ENCODE results near the gene GPRIN2. TPM values are rescaled to one million over a fixed set of nuclear protein-coding genes. Genes with fewer than 3 reads are reported as not detected.

Gene GPRIN2
- total RNA-seq, 4 donors from 2014 or later = 0.46 to 0.50 TPM; not detected in 2

DNA sequence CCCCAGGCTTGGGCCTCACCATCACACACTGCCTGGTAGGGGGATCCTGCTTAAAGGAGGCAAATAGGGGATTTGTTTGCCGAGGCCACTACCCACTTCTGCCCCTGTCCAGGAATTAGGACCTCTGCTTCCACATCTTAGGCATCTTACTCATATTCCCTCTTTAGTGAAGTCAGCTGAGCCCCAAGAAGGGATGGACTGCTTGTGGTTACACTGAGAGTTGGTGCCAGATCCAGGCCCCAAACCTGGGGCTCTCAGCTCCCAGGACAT is 1.6 kb upstream of the GPRIN2 start:
- no peak for DNase-seq (ENCODE audit: low spot score)
- TF ChIP-seq, protein P1, sequence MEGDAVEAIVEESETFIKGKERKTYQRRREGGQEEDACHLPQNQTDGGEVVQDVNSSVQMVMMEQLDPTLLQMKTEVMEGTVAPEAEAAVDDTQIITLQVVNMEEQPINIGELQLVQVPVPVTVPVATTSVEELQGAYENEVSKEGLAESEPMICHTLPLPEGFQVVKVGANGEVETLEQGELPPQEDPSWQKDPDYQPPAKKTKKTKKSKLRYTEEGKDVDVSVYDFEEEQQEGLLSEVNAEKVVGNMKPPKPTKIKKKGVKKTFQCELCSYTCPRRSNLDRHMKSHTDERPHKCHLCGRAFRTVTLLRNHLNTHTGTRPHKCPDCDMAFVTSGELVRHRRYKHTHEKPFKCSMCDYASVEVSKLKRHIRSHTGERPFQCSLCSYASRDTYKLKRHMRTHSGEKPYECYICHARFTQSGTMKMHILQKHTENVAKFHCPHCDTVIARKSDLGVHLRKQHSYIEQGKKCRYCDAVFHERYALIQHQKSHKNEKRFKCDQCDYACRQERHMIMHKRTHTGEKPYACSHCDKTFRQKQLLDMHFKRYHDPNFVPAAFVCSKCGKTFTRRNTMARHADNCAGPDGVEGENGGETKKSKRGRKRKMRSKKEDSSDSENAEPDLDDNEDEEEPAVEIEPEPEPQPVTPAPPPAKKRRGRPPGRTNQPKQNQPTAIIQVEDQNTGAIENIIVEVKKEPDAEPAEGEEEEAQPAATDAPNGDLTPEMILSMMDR (IDR thresholded peaks at IDR 0.05) = no peak
- ATAC-seq (ENCODE audit: low FRiP score) = no peak

DNA sequence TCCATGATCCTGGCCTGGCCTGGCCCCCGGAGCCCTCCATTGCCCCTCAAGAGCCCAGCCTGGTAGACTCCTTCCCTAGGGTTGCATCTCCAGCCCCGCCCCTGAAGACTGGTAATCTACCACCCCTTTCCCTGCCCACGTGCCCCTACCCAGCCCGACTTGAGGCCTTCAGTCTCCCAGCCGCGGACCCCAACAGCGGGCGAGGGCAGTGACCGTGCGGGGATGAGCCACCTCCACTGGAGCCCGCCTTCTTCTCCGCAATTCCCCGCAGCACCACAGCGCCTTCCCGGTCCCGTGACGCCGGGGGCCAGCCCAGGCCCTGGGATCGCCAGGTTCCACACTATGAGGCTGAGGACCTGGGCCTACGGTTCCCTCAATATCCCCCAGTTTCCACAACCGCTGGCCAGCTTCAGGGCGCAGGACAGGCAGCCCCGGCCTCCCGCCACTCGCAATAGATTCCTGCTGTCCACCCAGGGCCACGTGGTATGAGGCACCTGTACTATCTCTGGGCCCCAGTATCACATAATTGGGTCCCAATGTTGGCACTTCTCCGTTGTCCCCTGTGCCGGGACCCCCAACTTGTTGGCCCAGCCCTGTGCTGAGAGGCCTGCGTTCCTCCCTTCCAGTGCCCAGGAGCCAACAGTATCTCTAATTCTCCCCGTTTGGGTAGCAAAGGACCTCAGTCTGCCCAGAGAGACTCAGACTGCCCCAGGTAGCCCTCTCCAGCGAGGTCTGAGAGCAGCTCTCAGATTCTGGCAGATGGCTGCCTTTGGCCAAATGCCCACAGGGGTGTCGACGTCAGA is 1.1 kb upstream of the GPRIN2 start:
- no peak for DNase-seq (ENCODE audit: low spot score)
- TF ChIP-seq, protein P1 (IDR thresholded peaks at IDR 0.05) = no peak
- ATAC-seq (ENCODE audit: low FRiP score) = no peak

DNA sequence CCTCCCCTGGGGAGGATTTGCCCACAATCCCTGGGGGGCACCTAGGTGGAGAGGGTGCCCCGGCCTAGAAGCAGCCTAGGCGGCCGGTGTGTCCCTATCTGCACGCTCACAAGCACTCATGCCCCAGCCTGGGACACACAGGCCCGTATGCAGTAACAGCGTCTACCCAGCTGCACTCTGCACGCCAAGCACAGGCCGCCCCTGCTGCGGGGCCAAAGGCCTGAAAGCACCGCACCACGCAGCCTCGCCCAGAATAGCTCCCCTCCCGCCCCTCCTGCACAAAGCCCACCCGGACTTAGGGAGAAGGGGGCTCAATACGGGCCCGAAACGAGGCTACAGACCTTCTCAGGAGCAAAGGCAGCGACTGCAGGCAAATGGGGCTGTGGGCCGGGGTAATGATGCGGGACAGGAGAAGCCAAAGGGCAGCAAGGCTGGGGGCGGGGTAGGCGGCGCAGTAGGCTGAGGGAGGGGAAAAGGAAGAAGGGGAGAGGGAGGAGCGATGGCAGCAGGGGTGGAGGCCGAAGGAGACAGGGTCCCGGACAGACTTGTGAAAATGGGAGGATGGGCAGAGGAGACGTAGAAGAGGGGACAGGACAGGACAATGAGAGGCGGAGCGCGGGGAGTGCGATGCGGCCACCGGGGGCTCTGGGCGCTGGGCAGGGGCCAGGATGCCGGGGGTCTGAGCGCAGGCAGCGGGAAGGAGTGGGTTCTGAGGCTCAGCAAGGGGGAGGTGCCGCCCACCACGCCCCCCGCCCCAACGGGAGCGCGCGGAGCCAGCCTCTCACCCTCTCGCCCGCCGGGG is 544 bp downstream of the GPRIN2 start:
- TF ChIP-seq, protein P1 (IDR thresholded peaks at IDR 0.05) = no peak
- DNase-seq (ENCODE audit: low spot score) (no peak), ATAC-seq (ENCODE audit: low FRiP score) (peak; percentile 2)

DNA sequence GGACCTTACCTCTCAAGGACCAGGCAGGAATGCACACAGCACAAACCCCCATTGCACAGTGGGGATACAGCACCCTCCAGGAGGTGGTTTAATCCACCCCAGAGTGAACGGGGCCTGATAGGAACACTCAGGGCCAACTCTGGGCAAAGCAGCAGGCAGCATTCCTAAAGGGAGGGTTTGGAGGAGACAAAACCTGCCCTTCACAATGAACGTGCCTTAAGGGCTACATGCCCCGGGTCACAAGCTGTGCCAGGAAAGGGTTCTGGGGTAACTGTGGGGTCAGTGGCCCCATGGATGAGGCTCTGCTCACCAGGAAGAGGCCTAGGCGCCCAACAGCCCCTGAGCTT is 1.1 kb downstream of the GPRIN2 start:
- no peak for DNase-seq (ENCODE audit: low spot score)
- TF ChIP-seq, protein P1 (IDR thresholded peaks at IDR 0.05) = no peak
- no peak for ATAC-seq (ENCODE audit: low FRiP score)

DNA sequence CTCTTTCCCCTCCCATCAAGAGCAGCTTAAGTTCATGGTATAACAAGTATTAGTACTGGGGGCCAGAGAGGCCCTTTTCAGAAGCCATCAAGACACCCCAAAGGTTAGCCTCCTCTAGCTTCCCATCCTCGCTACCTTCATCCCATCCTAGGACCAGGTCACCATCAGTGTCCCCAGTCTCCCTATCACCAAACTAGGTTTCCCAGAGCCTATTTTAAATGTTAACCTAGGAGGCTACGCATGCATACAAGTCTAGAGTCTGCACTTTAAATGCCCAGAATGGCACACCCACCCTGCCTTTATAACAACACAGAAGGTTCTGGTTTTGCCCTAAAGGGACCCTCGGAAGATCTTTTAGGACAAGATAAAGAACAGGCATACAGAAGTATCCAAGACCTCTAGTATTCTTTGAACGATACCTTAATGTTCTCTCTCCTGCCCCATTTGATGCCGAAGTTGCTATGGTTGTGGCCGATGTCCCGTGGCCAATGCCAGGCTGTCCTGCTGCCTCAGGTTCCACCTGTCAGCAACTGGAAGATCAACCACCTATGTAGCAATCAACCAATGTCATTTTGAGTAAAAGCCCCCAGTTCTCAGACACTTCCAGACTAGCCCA is 2.2 kb downstream of the GPRIN2 start:
- ATAC-seq (ENCODE audit: low FRiP score) (no peak), DNase-seq (ENCODE audit: low spot score) (no peak)
- TF ChIP-seq, protein P1 (IDR thresholded peaks at IDR 0.05) = no peak

DNA sequence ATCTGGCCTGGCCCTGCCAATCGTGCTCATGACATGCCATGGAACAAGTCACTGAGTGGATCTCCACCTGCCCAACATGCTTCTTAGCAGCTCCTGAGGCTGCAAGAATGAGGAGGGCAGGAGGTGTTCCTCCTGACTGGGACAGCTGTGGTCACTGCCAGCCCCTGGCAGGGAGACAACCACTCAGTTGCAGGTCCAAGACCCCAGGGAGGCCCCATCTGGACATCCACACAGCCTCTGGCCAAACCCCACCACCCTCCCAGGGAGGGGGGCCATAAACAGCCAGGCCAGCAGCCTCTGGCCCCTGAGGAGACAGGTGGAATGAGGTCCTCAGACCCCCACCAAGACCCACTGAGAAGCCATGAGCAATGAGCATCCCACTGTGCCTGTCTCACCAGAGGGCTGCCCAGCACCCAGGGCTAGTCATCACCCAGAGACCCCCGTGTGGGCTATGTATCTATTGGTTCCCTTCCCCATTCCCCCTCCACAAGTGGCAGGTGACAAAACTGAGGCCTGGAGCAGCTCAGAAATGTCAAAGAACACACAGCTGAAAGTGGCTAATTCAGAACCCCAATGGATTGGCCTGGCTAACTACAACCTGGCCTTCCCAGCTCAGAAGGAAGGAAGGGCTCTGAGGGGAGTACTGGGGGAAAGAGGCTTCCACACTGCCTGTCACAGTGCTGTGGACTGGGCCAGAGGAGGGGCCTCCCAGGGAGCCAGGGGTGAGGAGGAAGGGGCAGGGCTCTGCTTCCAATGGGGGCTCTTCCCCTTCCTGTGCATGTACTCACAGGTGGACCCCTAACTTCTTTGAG is 3.0 kb downstream of the GPRIN2 start:
- ATAC-seq (ENCODE audit: low FRiP score) (no peak), DNase-seq (ENCODE audit: low spot score) (no peak)
- TF ChIP-seq, protein P1 (IDR thresholded peaks at IDR 0.05) = no peak

Data from omental fat pad (tissue), 4 donors.